ENCODE measurements around the gene PILRA.
"Not testable (repeated sequence)": the region's sequence is repeated elsewhere in the genome, so short reads cannot be mapped to it uniquely, and the experiment has no call there.

PILRA gene

GRCh38 chr7:100373261-100373831, at the start of gene PILRA:
TSS of gene PILRA (plus strand) at chr7:100373487. CDS start at chr7:100373657, 170 bp downstream.
- H3K9me3 ChIP-seq (ENCODE audit: low read length) = no peaks in the 10 kb centered on the region
- no peak within 1 kb of the TSS for H3K9ac ChIP-seq (ENCODE audit: low read length)
- H3K4me1 ChIP-seq (ENCODE audit: insufficient read depth, low read length) = no peaks in the 10 kb centered on the region
- H3K36me3 ChIP-seq (ENCODE audit: insufficient read depth, low read length) = peaks cover under 1% of the 10 kb centered on the region
- H3K27me3 ChIP-seq (ENCODE audit: control insufficient read depth in 1 of 2, insufficient read depth in 2 of 2, low read length in 2 of 2) = no peaks in the 10 kb centered on the region
- H3K27ac ChIP-seq (ENCODE audit: low read depth, low read length) = no peak within 1 kb of the TSS
- no peak within 1 kb of the TSS for H3K4me3 ChIP-seq (ENCODE audit: low read depth in 1 of 2, low read length in 2 of 2)

DNA sequence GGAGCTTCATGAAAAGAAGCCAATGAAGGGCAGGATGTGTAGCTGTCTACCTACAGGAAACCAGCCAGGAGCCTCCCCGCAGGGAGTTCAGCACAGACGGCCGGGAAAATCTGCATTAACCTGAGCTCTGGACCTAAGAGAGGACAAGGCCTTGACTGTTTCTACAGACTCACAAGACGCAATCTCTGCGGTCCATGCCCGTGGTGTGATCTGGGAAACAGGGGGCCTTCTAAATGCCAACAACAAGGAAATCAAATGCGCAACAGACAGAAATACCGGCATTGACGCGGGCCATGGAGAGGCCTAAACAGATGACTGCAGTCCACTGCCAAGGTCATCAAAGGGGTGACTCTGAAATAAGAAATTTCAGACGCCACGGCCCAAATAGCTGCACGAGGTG, 49.1 kb upstream of the PILRA start:
- not testable (repeated sequence) for H3K27me3 ChIP-seq (ENCODE audit: control insufficient read depth in 1 of 2, insufficient read depth in 2 of 2, low read length in 2 of 2); H3K36me3 ChIP-seq (ENCODE audit: insufficient read depth, low read length); H3K4me3 ChIP-seq (ENCODE audit: low read depth in 1 of 2, low read length in 2 of 2); H3K9ac ChIP-seq (ENCODE audit: low read length); H3K9me3 ChIP-seq (ENCODE audit: low read length); H3K27ac ChIP-seq (ENCODE audit: low read depth, low read length); H3K4me1 ChIP-seq (ENCODE audit: insufficient read depth, low read length)

DNA sequence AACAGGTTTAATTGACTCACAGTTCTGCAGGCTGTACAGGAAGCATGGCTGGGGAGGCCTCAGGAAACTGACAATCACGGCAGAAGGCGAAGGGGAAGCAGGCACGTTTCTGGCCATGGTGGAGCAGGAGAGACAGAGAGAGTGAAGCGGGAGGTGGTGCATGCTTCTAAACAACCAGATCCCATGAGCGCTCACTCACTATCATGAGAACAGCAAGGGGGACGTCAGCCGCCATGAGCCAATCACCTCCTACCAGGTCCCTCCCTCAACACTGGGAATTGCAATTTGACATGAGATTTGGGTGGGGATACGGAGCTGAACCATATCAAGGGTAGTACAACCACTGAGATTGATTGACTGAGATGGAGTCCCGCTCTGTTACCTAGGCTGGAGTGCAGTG, 47.6 kb upstream of the PILRA start:
- not testable (repeated sequence) for H3K27me3 ChIP-seq (ENCODE audit: control insufficient read depth in 1 of 2, insufficient read depth in 2 of 2, low read length in 2 of 2); H3K9me3 ChIP-seq (ENCODE audit: low read length); H3K4me1 ChIP-seq (ENCODE audit: insufficient read depth, low read length); H3K9ac ChIP-seq (ENCODE audit: low read length); H3K27ac ChIP-seq (ENCODE audit: low read depth, low read length); H3K36me3 ChIP-seq (ENCODE audit: insufficient read depth, low read length); H3K4me3 ChIP-seq (ENCODE audit: low read depth in 1 of 2, low read length in 2 of 2)

- not testable (repeated sequence) for H3K4me1 ChIP-seq (ENCODE audit: insufficient read depth, low read length); H3K9ac ChIP-seq (ENCODE audit: low read length); H3K4me3 ChIP-seq (ENCODE audit: low read depth in 1 of 2, low read length in 2 of 2); H3K36me3 ChIP-seq (ENCODE audit: insufficient read depth, low read length); H3K9me3 ChIP-seq (ENCODE audit: low read length); H3K27ac ChIP-seq (ENCODE audit: low read depth, low read length); H3K27me3 ChIP-seq (ENCODE audit: control insufficient read depth in 1 of 2, insufficient read depth in 2 of 2, low read length in 2 of 2)
These were observed 46.4 kb upstream of the PILRA start for GRCh38 chr7:100326914-100327313.

DNA sequence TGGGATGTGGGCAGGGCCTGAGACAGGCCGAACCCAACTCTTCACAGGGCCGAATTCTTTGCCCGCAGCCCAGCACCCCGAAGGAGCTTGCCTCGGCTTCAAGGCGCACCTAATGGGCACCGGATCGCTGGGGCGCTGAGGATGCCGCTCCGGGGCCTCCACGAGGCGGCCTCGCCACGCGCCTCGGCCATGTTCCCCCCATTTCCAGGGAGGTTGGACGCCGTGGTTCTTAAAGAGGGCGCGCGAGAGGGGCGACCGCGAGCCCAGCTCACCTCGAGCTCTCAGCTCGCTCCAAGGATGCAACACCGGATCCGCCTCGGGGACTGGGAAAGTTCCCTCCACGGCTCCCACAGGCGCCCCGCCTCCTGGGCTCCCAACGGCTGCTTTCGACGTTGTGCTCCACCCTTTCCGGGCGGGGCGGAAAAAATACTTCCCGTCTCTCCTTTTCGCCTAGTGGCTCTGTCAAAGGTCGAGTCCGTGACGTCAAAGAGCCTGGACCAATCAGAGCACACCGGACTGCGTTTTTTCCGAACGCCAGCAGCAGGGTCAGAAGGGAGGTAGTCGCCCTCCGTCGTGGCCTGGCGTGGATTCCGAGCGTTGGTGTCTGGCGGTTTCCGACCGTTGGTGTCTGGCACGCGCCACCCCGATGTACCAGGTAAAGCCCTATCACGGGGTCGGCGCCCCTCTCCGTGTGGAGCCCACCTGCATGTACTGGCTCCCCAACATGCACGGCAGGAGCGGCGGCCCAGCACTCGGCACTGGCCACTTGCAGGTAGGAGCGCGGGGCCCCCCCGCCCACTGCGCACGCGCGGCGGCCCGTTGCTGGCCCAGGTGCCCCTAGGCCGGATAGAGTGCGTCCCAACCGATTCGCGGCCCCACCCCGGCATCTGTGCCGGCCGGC, 37.5 kb upstream of the PILRA start:
- H3K9ac ChIP-seq (ENCODE audit: low read length); H3K4me1 ChIP-seq (ENCODE audit: insufficient read depth, low read length); H3K36me3 ChIP-seq (ENCODE audit: insufficient read depth, low read length); H3K27me3 ChIP-seq (ENCODE audit: control insufficient read depth in 1 of 2, insufficient read depth in 2 of 2, low read length in 2 of 2); H3K9me3 ChIP-seq (ENCODE audit: low read length): not testable (repeated sequence)
- peak overlapping the region; percentile 50 to 77 for H3K4me3 ChIP-seq (ENCODE audit: low read depth in 1 of 2, low read length in 2 of 2)
- H3K27ac ChIP-seq (ENCODE audit: low read depth, low read length) = peak overlapping the region; percentile 92

DNA sequence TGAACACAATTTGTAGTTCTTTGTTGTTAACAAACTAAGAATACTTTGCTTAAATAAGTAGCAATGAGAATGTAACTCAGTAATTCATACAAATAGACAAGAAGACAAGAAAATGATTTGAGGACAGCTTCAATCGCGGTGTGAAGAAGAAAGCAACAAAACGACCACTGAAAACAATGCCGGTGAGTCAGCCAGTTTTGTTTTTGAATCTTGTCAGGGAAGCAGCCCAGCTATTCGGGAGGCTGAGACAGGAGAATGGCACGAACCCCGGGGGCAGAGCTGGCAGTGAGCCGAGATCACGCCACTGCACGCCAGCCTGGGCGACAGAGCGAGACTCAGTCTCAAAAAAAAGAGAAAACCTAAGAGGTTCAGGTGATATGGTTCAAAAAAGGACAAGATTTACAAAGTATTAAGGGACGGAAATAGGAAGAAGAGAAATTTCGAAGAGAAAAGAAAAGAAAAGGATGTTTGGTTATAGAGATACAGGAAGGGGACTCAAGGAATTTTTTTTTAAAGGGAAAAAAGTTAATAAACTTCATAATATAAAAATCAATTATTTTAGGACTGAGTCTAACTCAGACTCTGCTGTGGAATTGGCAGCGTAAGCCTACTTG, 35.1 kb upstream of the PILRA start:
- not testable (repeated sequence) for H3K27me3 ChIP-seq (ENCODE audit: control insufficient read depth in 1 of 2, insufficient read depth in 2 of 2, low read length in 2 of 2); H3K9ac ChIP-seq (ENCODE audit: low read length); H3K4me3 ChIP-seq (ENCODE audit: low read depth in 1 of 2, low read length in 2 of 2); H3K9me3 ChIP-seq (ENCODE audit: low read length); H3K4me1 ChIP-seq (ENCODE audit: insufficient read depth, low read length); H3K27ac ChIP-seq (ENCODE audit: low read depth, low read length); H3K36me3 ChIP-seq (ENCODE audit: insufficient read depth, low read length)

DNA sequence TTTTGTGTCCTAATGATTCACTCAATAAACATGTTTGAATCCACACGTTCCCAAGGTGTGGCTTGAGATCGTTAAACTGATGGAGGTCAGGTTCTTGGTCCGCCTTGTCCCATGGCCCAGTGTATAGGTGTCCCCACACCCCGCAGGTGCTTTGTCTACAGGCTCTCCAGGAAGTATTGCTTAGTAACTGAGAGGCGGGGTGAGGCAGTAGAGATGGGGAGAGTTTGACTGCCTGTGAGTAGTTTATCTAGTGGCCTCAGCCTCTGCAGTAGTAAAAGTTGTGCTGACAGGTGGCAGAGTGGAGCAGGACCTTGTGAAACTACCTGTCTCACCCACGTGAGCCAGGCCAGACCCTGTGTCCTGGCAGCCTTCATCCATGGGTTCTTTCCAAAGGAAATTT, 32.0 kb upstream of the PILRA start:
- H3K4me3 ChIP-seq (ENCODE audit: low read depth in 1 of 2, low read length in 2 of 2); H3K27ac ChIP-seq (ENCODE audit: low read depth, low read length); H3K9ac ChIP-seq (ENCODE audit: low read length); H3K36me3 ChIP-seq (ENCODE audit: insufficient read depth, low read length); H3K27me3 ChIP-seq (ENCODE audit: control insufficient read depth in 1 of 2, insufficient read depth in 2 of 2, low read length in 2 of 2); H3K9me3 ChIP-seq (ENCODE audit: low read length); H3K4me1 ChIP-seq (ENCODE audit: insufficient read depth, low read length): not testable (repeated sequence)

DNA sequence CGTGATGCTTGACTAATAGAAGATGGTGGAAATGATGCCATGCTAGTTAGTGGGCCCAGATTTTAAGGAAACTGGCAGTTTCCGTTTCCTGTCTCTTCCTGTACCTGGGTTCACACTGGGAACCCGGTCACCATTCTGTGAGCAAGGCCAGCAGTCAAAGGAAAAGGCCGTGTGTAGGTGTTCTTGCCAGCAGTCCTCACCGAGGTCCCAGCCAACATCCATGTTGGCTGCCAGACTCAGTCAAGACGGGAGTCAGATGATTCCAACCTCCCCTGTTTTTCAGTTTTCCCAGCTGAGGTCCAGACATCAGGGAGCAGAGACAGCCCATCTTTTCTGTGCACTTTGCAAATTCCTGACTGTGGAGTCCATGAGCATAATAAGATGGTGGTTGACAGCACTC, 30.5 kb upstream of the PILRA start:
- H3K4me3 ChIP-seq (ENCODE audit: low read depth in 1 of 2, low read length in 2 of 2) = no peak overlapping the region
- H3K27me3 ChIP-seq (ENCODE audit: control insufficient read depth in 1 of 2, insufficient read depth in 2 of 2, low read length in 2 of 2) = no peaks in the 10 kb centered on the region
- H3K36me3 ChIP-seq (ENCODE audit: insufficient read depth, low read length) = peaks cover 21% of the 10 kb centered on the region
- no peak overlapping the region for H3K27ac ChIP-seq (ENCODE audit: low read depth, low read length)
- H3K9ac ChIP-seq (ENCODE audit: low read length) = no peak overlapping the region
- no peaks in the 10 kb centered on the region for H3K9me3 ChIP-seq (ENCODE audit: low read length)
- H3K4me1 ChIP-seq (ENCODE audit: insufficient read depth, low read length) = no peaks in the 10 kb centered on the region

DNA sequence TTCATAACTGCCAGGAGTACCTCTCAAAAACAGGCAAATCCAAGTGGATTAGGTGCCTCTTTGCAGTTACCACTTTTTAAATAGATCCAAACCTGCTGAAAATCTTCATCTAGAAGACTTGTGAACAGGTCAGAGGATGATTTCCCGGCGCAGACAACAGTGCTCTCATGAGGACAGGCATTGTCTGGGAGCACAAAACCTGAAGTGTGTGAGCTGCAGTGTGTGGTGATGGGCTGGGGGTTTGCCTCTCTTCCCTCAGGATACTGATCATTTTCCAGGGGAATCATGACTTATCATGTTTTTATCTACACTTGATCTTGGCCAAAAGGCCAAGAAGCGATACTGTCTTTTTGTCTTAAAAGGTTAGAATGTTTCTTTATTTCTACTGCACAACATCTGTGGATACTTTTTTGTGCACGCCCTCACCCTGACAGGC, 29.1 kb upstream of the PILRA start:
- H3K4me1 ChIP-seq (ENCODE audit: insufficient read depth, low read length); H3K27me3 ChIP-seq (ENCODE audit: control insufficient read depth in 1 of 2, insufficient read depth in 2 of 2, low read length in 2 of 2); H3K9ac ChIP-seq (ENCODE audit: low read length); H3K27ac ChIP-seq (ENCODE audit: low read depth, low read length); H3K4me3 ChIP-seq (ENCODE audit: low read depth in 1 of 2, low read length in 2 of 2); H3K9me3 ChIP-seq (ENCODE audit: low read length): not testable (repeated sequence)
- peaks cover 24% of the 10 kb centered on the region for H3K36me3 ChIP-seq (ENCODE audit: insufficient read depth, low read length)

GRCh38 chr7:100344560-100345287, 28.6 kb upstream of the PILRA start:
- H3K27me3 ChIP-seq (ENCODE audit: control insufficient read depth in 1 of 2, insufficient read depth in 2 of 2, low read length in 2 of 2); H3K4me3 ChIP-seq (ENCODE audit: low read depth in 1 of 2, low read length in 2 of 2); H3K4me1 ChIP-seq (ENCODE audit: insufficient read depth, low read length); H3K9ac ChIP-seq (ENCODE audit: low read length); H3K9me3 ChIP-seq (ENCODE audit: low read length); H3K27ac ChIP-seq (ENCODE audit: low read depth, low read length): not testable (repeated sequence)
- H3K36me3 ChIP-seq (ENCODE audit: insufficient read depth, low read length) = peaks cover 27% of the 10 kb centered on the region

DNA sequence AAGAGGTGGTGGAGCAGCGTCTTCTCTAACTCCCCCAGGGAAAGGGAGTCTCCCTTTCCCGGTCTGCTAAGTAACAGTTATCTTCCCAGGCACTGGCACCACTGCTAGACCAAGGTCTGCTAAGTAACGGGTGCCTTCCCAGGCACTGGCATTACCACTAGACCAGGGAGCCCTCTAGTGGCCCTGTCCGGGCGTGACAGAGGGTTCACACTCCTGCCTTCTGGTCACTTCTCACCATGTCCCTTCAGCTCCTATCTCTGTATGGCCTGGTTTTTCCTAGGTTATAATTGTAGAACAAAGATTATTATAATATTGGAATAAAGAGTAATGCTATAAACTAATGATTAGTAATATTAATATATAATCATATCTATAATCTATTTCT, 28.0 kb upstream of the PILRA start:
- not testable (repeated sequence) for H3K4me3 ChIP-seq (ENCODE audit: low read depth in 1 of 2, low read length in 2 of 2); H3K27ac ChIP-seq (ENCODE audit: low read depth, low read length); H3K9me3 ChIP-seq (ENCODE audit: low read length); H3K4me1 ChIP-seq (ENCODE audit: insufficient read depth, low read length); H3K27me3 ChIP-seq (ENCODE audit: control insufficient read depth in 1 of 2, insufficient read depth in 2 of 2, low read length in 2 of 2); H3K9ac ChIP-seq (ENCODE audit: low read length)
- peaks cover 31% of the 10 kb centered on the region for H3K36me3 ChIP-seq (ENCODE audit: insufficient read depth, low read length)

Data from muscle layer of colon (tissue), 2 donors.